NCI-H69 (cell line): ENCODE measurements around the gene APBA1.

ENCODE experiments used
- DNase-seq: peaks from one replicate; lab custom pipeline; 2025; lab: John Stamatoyannopoulos, UW

APBA1 gene

DNA sequence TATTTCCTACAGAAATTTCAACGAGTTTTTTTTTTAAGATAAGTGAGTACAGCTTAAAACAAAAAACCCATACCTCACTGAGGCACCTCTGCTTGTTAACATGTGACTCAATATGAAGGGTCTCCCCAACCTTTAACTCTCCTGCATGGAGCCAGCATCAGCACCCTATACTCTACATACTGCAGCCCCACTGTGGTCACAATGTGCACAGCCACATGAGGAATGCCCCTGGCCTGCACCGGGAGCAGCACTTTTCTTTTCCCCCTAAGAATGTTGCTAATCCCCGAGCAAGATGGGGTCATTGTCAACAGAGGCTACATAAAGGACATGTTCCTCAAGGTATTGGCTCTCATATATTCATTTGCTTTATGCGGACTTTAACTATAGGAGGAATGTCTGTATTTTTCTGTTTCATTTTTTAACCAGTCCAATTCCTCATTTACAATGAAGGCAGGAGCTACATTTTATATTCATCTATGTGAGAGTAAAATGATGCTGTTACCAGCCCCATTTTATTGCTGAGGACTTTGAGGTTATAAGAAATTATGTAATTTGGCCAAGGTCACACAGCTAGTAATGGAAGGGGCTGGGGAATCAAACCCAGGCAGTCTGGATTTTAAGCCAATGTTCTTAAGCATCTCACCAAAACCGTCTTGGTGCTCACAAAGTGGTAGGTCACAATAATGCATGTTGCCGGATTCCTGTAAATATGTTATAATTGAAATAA, 93.0 kb downstream of the APBA1 start:
- DNase-seq: no peak

GRCh38 chr9:69578026-69578425, 94.1 kb downstream of the APBA1 start:
- DNase-seq: no peak

GRCh38 chr9:69577123-69577522, 95.0 kb downstream of the APBA1 start:
- DNase-seq: no peak

- DNase-seq: no peak
Observed at GRCh38 chr9:69574057-69574456, 98.1 kb downstream of the APBA1 start.

DNA sequence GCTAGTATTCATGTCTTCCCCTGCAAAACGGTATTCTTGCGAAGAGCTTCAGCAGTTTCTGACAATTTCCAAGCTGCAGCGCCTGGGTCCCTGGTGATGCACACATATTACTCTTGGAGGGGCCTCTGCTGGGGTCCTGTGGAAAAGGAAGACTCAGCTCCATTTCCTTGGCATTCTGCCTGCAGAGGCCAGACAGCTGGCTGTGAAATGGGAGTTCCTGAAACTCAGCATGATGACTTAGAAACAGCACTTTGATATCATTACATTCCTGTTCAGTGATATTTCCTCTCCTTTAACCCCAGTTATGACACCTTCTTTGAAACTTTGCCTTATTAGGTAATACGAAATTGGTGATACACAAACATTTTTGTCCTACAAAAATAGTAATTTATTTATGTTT, 98.5 kb downstream of the APBA1 start:
- peak; percentile 33 for DNase-seq

- DNase-seq: no peak
Observed at GRCh38 chr9:69572611-69573010, 99.6 kb downstream of the APBA1 start.

GRCh38 chr9:69571032-69571431, 101.1 kb downstream of the APBA1 start:
- no peak for DNase-seq

GRCh38 chr9:69569738-69570451, 102.3 kb downstream of the APBA1 start:
- no peak for DNase-seq

DNA sequence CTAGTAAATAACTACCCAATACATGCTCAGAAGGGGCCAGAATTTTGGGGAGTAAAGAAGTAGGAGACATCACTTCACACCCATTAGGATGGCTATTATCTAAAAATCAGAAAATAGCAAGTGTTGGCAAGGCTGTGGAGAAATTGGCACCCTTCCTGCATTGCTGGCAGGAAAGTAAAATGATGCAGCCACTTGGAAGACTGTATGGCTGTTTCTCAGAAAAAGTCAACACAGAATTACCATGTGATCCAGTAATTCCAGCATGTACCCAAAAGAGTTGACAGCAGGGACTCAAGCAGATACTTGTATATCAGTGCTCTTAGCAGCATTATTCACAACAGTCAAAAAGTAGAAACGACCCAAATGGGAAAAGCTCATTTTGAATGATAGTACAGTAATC, 107.6 kb downstream of the APBA1 start:
- DNase-seq: no peak

GRCh38 chr9:69559126-69559525, 113.0 kb downstream of the APBA1 start:
- no peak for DNase-seq

GRCh38 chr9:69556707-69557106, 115.5 kb downstream of the APBA1 start:
- DNase-seq: no peak

DNA sequence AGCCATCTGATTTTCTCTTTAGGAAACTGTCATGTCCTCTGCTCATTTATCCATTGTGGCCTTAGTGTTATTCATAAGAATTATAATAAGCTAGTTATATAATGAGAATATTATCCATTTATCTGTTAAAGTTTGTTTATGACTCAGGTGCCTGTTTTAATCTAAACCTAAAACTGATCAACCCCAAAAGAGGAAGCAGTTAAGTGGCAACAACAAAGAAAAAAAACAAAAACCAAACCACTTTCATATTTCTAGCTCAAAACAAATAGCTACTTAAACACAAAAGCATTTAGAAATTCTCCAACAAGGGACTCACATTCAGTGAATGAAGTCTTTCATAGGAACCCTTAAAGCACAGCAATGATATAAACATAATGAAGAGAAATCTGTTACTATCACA, 116.4 kb downstream of the APBA1 start:
- DNase-seq: no peak

- no peak for DNase-seq
Observed at GRCh38 chr9:69554945-69555344, 117.2 kb downstream of the APBA1 start.

DNA sequence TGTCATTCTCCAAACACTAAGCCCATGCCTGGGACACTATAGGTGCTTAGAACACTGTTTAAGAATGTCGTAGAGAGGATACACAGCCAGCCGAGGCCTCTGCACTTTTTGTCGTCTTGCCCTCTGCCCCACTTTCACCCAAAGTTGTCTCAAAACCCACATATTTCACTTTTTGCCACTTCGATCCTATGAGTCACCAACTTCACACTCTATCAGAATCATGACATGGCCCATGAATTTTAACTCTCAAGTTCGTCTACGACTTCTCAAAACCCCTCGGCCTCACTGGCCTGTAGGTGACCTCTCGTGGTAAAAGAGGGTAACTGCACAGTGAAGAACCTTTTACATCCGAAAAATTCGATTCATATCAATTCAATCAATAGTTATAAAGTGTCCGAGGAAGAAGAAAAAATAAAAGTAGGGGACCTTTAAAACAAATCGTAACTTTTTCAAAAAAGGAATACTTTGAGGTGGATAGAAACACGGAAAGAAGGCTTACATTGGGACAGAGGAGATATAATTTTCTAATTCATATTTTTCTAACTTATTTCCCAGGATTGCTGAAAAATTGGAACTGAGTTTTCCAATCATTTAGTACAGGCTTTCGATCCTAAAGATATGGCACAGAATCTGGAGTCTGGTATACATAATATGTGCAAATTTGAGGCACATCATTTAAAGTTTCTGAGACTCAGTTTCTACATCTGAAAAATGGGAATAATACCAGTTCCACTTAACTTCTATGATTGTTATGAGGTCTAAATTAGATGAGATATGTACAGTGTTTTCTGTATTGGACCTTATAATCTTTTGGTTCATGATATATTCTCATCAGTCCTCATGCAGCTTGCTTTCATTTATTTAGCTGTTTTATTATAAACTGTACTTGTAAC, 122.6 kb downstream of the APBA1 start:
- peak; percentile 59 for DNase-seq

DNA sequence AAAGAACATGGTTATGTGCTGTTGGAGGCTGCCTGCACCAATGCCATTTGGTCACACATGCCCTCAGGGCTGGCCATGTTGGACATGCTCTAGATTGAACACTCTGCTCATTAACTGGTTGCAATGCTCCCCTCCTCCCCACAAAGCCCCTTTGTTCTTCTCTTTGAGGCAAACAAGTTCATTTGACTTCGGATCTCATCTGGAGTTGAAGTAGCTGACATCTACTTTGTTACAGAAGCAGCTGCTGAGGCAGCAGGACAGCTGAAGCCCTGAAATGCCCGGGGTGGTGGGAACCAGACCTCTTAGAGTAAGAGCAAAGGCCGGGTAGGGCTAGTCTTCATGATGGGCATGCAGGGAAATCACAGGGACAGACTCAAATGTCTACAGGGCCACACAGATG, 123.5 kb downstream of the APBA1 start:
- DNase-seq: no peak

GRCh38 chr9:69546265-69546664, 125.9 kb downstream of the APBA1 start:
- DNase-seq: peak; percentile 52

DNA sequence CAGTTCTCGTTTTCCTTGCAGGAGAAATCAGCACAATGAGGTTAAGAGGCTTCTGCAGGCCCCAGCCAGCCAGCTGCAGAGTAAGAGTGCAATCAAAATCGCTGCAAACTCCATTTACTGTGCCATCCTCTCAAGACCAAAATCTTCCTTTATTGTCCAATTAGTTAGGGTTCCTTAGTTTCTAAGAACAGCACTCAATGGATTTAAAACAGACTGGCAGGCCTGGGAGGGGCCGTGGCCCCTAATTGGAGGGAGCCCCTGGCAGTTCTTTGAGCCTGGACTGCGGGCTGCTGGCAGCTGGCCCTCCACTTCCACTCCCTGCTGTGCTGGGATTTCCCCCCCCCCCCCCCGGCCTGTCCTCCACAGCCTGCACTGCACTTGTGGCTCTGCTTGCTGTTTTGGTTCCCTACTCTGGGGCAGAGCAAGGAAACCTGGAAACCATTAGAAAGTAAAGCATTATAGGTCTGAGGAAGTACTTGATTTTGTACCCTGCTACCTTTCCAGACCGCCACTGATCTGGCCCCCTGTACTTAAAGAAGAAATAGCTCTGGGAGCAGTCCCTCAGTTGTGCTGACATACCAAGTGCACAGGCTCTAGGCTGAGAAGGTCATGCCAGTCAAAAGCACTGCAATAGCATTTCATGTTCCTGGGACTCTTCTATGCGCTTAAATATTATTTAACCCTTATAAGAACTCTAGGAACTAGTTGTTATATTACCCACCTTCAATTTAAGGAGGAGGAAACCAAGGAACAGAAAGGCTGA, 129.0 kb downstream of the APBA1 start:
- peak; percentile 76 for DNase-seq

GRCh38 chr9:69542058-69542457, 130.1 kb downstream of the APBA1 start:
- peak; percentile 69 for DNase-seq

GRCh38 chr9:69535911-69536310, 136.3 kb downstream of the APBA1 start:
- no peak for DNase-seq

DNA sequence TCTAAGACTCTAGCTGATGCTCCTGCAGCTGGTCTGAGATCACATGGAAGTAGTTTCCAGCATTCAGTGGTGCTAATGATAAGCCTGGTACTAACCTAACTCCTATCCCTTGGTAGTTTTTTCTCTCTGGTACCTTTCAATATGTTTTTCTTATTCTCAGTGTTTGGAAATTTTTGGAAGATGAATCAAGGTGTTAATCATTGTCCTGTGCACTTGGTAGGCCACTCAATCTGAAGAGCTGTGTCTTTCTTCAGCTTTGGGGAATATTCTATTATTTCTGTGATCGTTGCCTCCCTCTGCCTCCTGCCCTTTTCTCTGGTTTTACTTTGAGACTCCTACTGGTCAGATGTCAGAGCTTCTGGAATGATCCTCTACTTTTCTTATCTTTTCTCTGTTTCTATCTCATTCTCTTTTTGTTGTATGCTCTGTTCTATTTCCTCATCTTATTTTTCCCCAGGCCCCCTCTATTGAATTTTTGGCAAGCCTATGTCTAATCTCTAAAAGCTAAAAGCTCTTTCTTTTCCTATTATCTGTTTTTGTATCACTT, 136.8 kb downstream of the APBA1 start:
- DNase-seq: no peak

- peak; percentile 62 for DNase-seq
Observed at GRCh38 chr9:69532396-69532795, 139.8 kb downstream of the APBA1 start.

DNA sequence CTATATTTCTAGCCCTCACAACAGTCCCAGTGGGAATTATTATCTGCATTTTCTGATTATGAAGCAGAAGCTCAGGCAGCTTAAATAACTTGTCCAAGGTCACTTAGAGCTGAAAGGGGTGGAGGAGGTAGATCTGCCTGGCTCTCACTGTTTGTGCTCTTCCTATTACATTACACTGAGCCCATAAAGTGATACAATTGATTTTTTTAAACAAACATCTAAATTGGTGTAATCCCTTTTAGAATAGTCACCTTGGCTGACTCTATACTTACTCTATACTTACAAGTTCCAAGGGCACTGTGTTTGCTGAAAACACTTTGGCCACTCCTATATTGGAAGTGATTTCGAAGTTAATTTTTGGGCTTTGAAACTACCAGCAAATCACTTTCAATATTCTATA, 144.7 kb downstream of the APBA1 start:
- peak; percentile 7 for DNase-seq
